Left ventricle myocardium inferior (tissue), 1 donor: ENCODE measurements around the gene KHNYN. TPM values are rescaled to one million over a fixed set of nuclear protein-coding genes. Genes with fewer than 3 reads are reported as not detected.
"Not testable (repeated sequence)": the region's sequence is repeated elsewhere in the genome, so short reads cannot be mapped to it uniquely, and the experiment has no call there.

ENCODE experiments used
- DNase-seq: peaks from one replicate; pipeline ENCODE4 v3.0.0-alpha.2; 2020
- H3K27ac ChIP-seq: fragments of 200-600 bp; replicated peaks from 2 replicates; pipeline ENCODE4 v1.8.0; 2021
- H3K27me3 ChIP-seq: fragments of 200-600 bp; 2 replicates; pipeline ENCODE4 v1.8.0; 2021; ENCODE audit warnings: low read depth
- H3K36me3 ChIP-seq: fragments of 200-600 bp; 2 replicates; pipeline ENCODE4 v1.8.0; 2021
- H3K4me1 ChIP-seq: fragments of 200-600 bp; 2 replicates; pipeline ENCODE4 v1.8.0; 2021
- H3K4me3 ChIP-seq: fragments of 200-600 bp; 2 replicates; pipeline ENCODE4 v1.8.0; 2021; ENCODE audit warnings: mild to moderate bottlenecking, moderate library complexity
- H3K9me3 ChIP-seq: fragments of 200-600 bp; replicated peaks from 2 replicates; pipeline ENCODE4 v1.8.0; 2021
- intact Hi-C: fragments of 100-400 bp; cut with micrococcal nuclease; formaldehyde crosslinking; loops from one replicate; pipeline ENCODE4 v1.11.0; 2022
- total RNA-seq: library from RNA; stranded (reverse); fragmentation: NEBNext Ultra II Directional; extraction: Animal tissue kit (Norgen Biotek cat#: 25700); gene quantifications from one replicate; pipeline ENCODE4 v1.2.1, GENCODE V29; 2021
- TF ChIP-seq, protein P1 (sequence below): fragments of 200-600 bp; IDR thresholded peaks from 2 replicates; pipeline ENCODE4 v1.8.0; 2021; ENCODE audit warnings: antibody characterized with exemption, mild to moderate bottlenecking, borderline replicate concordance
- donor health status: DM: no; HTN: yes; CAD: no; lungs with severe emphysema.

The KHNYN gene
- total RNA-seq, 1 donor from 2014 or later = 20.5 TPM

DNA sequence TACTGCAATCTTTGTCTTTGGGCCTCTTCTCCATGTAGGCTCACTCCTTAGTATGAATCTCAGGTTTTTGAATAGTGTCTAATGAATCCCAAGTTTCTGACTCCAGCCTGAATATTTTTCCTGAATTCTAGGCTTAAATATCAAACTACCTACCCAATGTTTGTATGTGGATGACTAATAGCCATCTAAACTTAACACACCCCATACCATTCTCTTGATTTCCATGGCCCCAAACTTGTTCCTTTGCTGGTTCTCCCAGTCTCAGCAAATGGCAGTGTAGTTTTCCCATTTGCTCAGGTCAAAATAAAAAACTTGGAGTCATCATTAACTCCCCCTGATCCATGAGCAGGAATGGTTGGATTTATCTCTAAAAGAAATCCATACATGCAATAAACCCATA, 31.6 kb downstream of the KHNYN start:
- TF ChIP-seq, protein P1, sequence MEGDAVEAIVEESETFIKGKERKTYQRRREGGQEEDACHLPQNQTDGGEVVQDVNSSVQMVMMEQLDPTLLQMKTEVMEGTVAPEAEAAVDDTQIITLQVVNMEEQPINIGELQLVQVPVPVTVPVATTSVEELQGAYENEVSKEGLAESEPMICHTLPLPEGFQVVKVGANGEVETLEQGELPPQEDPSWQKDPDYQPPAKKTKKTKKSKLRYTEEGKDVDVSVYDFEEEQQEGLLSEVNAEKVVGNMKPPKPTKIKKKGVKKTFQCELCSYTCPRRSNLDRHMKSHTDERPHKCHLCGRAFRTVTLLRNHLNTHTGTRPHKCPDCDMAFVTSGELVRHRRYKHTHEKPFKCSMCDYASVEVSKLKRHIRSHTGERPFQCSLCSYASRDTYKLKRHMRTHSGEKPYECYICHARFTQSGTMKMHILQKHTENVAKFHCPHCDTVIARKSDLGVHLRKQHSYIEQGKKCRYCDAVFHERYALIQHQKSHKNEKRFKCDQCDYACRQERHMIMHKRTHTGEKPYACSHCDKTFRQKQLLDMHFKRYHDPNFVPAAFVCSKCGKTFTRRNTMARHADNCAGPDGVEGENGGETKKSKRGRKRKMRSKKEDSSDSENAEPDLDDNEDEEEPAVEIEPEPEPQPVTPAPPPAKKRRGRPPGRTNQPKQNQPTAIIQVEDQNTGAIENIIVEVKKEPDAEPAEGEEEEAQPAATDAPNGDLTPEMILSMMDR = no peak
- Histone ChIP-seq H3K4me3 (no peak overlapping the region), H3K27ac (no peak overlapping the region), H3K4me1 (peaks cover 12% of the 10 kb centered on the region), H3K9me3 (no peaks in the 10 kb centered on the region), H3K36me3 (no peaks in the 10 kb centered on the region), H3K27me3 (no peaks in the 10 kb centered on the region)
- intact Hi-C loops = no loop called here
- DNase-seq = no peak

- intact Hi-C loops = no loop called here
- DNase-seq = no peak
- no peaks in the 10 kb centered on the region for H3K36me3 ChIP-seq
- H3K27me3 ChIP-seq = no peaks in the 10 kb centered on the region
- no peak overlapping the region for H3K27ac ChIP-seq
- H3K4me1 ChIP-seq = peaks cover 10% of the 10 kb centered on the region
- no peaks in the 10 kb centered on the region for H3K9me3 ChIP-seq
- TF ChIP-seq, protein P1 = no peak
- no peak overlapping the region for H3K4me3 ChIP-seq
Observed at GRCh38 chr14:24463017-24463883, 33.5 kb downstream of the KHNYN start.

GRCh38 chr14:24463884-24464785, 34.4 kb downstream of the KHNYN start:
- TF ChIP-seq, protein P1 = no peak
- H3K36me3 ChIP-seq = no peaks in the 10 kb centered on the region
- no peak overlapping the region for H3K4me3 ChIP-seq
- DNase-seq = no peak
- H3K27ac ChIP-seq = no peak overlapping the region
- intact Hi-C loops = no loop called here
- H3K4me1 ChIP-seq = peaks cover 4% of the 10 kb centered on the region
- H3K27me3 ChIP-seq = no peaks in the 10 kb centered on the region
- H3K9me3 ChIP-seq = no peaks in the 10 kb centered on the region

- intact Hi-C loops = no loop called here
- Histone ChIP-seq H3K27me3 (no peaks in the 10 kb centered on the region), H3K4me1 (no peaks in the 10 kb centered on the region), H3K4me3 (no peak overlapping the region), H3K27ac (no peak overlapping the region), H3K36me3 (no peaks in the 10 kb centered on the region), H3K9me3 (peaks cover under 1% of the 10 kb centered on the region)
- no peak for DNase-seq
- TF ChIP-seq, protein P1 = no peak
Observed at GRCh38 chr14:24465368-24465767, 35.6 kb downstream of the KHNYN start.

- Histone ChIP-seq H3K27me3 (no peaks in the 10 kb centered on the region), H3K36me3 (no peaks in the 10 kb centered on the region), H3K27ac (no peak overlapping the region), H3K4me3 (no peak overlapping the region), H3K9me3 (peaks cover 5% of the 10 kb centered on the region), H3K4me1 (no peaks in the 10 kb centered on the region)
- no peak for DNase-seq
- TF ChIP-seq, protein P1 = no peak
- intact Hi-C loops = no loop called here
Observed at GRCh38 chr14:24465805-24466204, 36.1 kb downstream of the KHNYN start.

DNA sequence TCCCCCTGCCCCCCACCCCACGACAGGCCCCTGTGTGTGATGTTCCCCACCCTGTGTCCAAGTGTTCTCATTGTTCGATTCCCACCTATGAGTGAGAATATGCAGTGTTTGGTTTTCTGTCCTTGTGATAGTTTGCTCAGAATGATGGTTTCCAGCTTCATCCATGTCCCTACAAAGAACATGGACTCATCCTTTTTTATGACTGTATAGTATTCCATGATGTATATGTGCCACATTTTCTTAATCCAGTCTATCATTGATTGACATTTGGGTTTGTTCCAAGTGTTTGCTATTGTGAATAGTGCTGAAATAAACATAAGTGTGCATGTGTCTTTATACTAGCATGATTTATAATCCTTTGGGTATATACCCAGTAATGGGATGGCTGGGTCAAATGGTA, 40.7 kb downstream of the KHNYN start:
- H3K27me3 ChIP-seq, H3K36me3 ChIP-seq, H3K27ac ChIP-seq, intact Hi-C loops, DNase-seq, H3K4me3 ChIP-seq, H3K4me1 ChIP-seq, H3K9me3 ChIP-seq: not testable (repeated sequence)
